Endothelial cell of umbilical vein (primary cell): ENCODE results near the gene NSUN7. TPM values are rescaled to one million over a fixed set of nuclear protein-coding genes. Genes with fewer than 3 reads are reported as not detected.

ENCODE experiments used
- BruUV-seq: library from RNA; stranded (reverse); fragments of 400-500 nt; replicated peaks from 2 replicates; lab custom pipeline; 2021; lab: Mats Ljungman, UMichigan
- CTCF ChIA-PET: fragments of 300-600, 350-600 bp; sonication (Branson Sonifier 250); formaldehyde crosslinking; loops from one replicate; lab custom pipeline; 2021; ENCODE audit warnings: antibody characterized with exemption, inconsistent platforms; lab: Charles Lee
- POLR2A ChIA-PET: fragments of 300-600, 350-600 bp; sonication (Branson Sonifier 250); formaldehyde crosslinking; loops from one replicate; lab custom pipeline; 2021; ENCODE audit warnings: antibody characterized with exemption, inconsistent platforms; lab: Charles Lee
- DNase-seq: peaks from one replicate; pipeline ENCODE4 v3.0.0-alpha.2; 2011; ENCODE audit warnings: low read depth, low spot score
- FAIRE-seq: peaks from 2 replicates; lab custom pipeline; 2011; peaks lifted over from hg19 to GRCh38; lab: Jason Lieb, UNC
- H2AFZ ChIP-seq: 2 replicates; pipeline ENCODE4 v1.6.0; 2012; ENCODE audit warnings: low read depth, low read length, control low read depth, inconsistent platforms
- H3K27ac ChIP-seq: 2 replicates; pipeline ENCODE4 v1.5.1; 2011; ENCODE audit warnings: low read depth, mild to moderate bottlenecking, control low read depth, low read length, moderate library complexity; ENCODE audit not compliant: insufficient read depth
- H3K27me3 ChIP-seq, 2 experiments: 2 replicates each; pipeline versions ENCODE4 v1.6.0 to v1.6.1; 2011; ENCODE audit warnings: low read length in 2 of 2, mixed read lengths in 1 of 2; ENCODE audit not compliant: control insufficient read depth in 2 of 2, insufficient read depth in 2 of 2
- H3K36me3 ChIP-seq, 2 experiments: 2 replicates in 1 of 2; 3 replicates in 1 of 2; pipeline ENCODE4 v1.5.1; 2011; ENCODE audit warnings: low read length in 2 of 2, mild to moderate bottlenecking in 1 of 2, moderate library complexity in 1 of 2; ENCODE audit not compliant: control insufficient read depth in 2 of 2, insufficient read depth in 2 of 2; ENCODE audit errors: extremely low read depth in 1 of 2
- H3K4me1 ChIP-seq: 3 replicates; pipeline ENCODE4 v1.5.1; 2011; ENCODE audit warnings: mild to moderate bottlenecking, low read length; ENCODE audit not compliant: control insufficient read depth, insufficient read depth; ENCODE audit errors: extremely low read depth
- H3K4me2 ChIP-seq: 2 replicates; pipeline ENCODE4 v1.6.1; 2011; ENCODE audit warnings: low read length, control low read depth, mixed read lengths; ENCODE audit not compliant: insufficient read depth
- H3K4me3 ChIP-seq, 3 experiments: fragments of 200-600 bp in 1 of 3; sonication (generic), shearing (Covaris generic) in 1 of 3; replicated peaks in 1 of 3; 2 replicates each; pipeline ENCODE4 v1.5.1; 2011 to 2016; ENCODE audit warnings: control low read depth in 3 of 3, low read length in 3 of 3, mild to moderate bottlenecking in 2 of 3, inconsistent platforms in 1 of 3, low read depth in 1 of 3, moderate library complexity in 1 of 3; ENCODE audit not compliant: insufficient read depth in 1 of 3
- H3K79me2 ChIP-seq: 2 replicates; pipeline ENCODE4 v1.6.0; 2012; ENCODE audit warnings: low read length, inconsistent platforms; ENCODE audit not compliant: control insufficient read depth, insufficient read depth
- H3K9ac ChIP-seq: replicated peaks from 2 replicates; pipeline ENCODE3; 2011; ENCODE audit warnings: low read length, control low read depth; ENCODE audit not compliant: insufficient read depth; ENCODE audit errors: extremely low read depth
- H3K9me1 ChIP-seq: replicated peaks from 3 replicates; pipeline ENCODE4 v1.6.0; 2011; ENCODE audit warnings: mild to moderate bottlenecking, low read length; ENCODE audit not compliant: control insufficient read depth, insufficient read depth; ENCODE audit errors: extremely low read depth
- H3K9me3 ChIP-seq: replicated peaks from 2 replicates; pipeline ENCODE4 v1.5.1; 2012; ENCODE audit warnings: low read length, inconsistent platforms; ENCODE audit not compliant: control insufficient read depth, insufficient read depth
- H4K20me1 ChIP-seq: replicated peaks from 2 replicates; pipeline ENCODE3; 2011; ENCODE audit warnings: mild to moderate bottlenecking, low read length; ENCODE audit not compliant: control insufficient read depth, insufficient read depth; ENCODE audit errors: extremely low read depth
- CTCF ChIP-seq, 2 donors: IDR thresholded peaks; 1 replicate in 1 of 2; 2 replicates in 1 of 2; pipeline ENCODE4 v1.5.1; 2011; ENCODE audit warnings: low read length in 2 of 2, mild to moderate bottlenecking in 2 of 2, moderate library complexity in 2 of 2, control low read depth in 1 of 2, inconsistent platforms in 1 of 2, low read depth in 1 of 2; ENCODE audit not compliant: insufficient read depth in 1 of 2; ENCODE audit errors: extremely low read depth in 1 of 2
- EZH2 ChIP-seq: IDR thresholded peaks from 2 replicates; pipeline ENCODE4 v1.6.1; 2012; ENCODE audit warnings: borderline replicate concordance, low read depth, mild to moderate bottlenecking, moderate library complexity, low read length, inconsistent platforms; ENCODE audit not compliant: severe bottlenecking
- FOS ChIP-seq: IDR thresholded peaks from 2 replicates; pipeline ENCODE4 v1.6.1; 2011; ENCODE audit warnings: mild to moderate bottlenecking, low read length, moderate library complexity, borderline replicate concordance; ENCODE audit not compliant: insufficient read depth
- GATA2 ChIP-seq: IDR thresholded peaks from 2 replicates; pipeline ENCODE4 v1.7.0; 2011; ENCODE audit warnings: low read depth, mild to moderate bottlenecking, moderate library complexity, mixed read lengths, low read length; ENCODE audit not compliant: insufficient read length, insufficient read depth
- JUN ChIP-seq: IDR thresholded peaks from 2 replicates; pipeline ENCODE4 v1.6.1; 2011; ENCODE audit warnings: borderline replicate concordance, low read depth; ENCODE audit not compliant: insufficient read length, insufficient read depth
- MYC ChIP-seq: IDR thresholded peaks from one replicate; pipeline ENCODE4 v1.6.1; 2011; ENCODE audit warnings: mild to moderate bottlenecking, low read depth, low read length
- POLR2AphosphoS5 ChIP-seq: IDR thresholded peaks from 2 replicates; pipeline ENCODE4 v1.6.1; 2012; ENCODE audit warnings: low read depth, mild to moderate bottlenecking, control low read depth, low read length, moderate library complexity; ENCODE audit not compliant: insufficient read depth
- dilution Hi-C: fragments of 300-500 bp; cut with MboI; formaldehyde crosslinking; loops from one replicate; pipeline ENCODE4 v1.15.0; 2019; ENCODE audit warnings: low sequenced_read_pairs; ENCODE audit not compliant: extremely low pct_ligation_motif_present
- intact Hi-C: fragments of 100-400 bp; cut with micrococcal nuclease; formaldehyde crosslinking; loops from one replicate; pipeline ENCODE4 v1.10.0; 2022
- polyA plus RNA-seq, 4 experiments: library from polyadenylated mRNA; depleted of rRNA in 3 of 4; stranded (reverse) in 3 of 4; unstranded in 1 of 4; fragments of >200 nt; gene quantifications; 2 replicates each; pipeline versions ENCODE4 v1.2.1 to v1.2.3, GENCODE V29; 2011 to 2012; ENCODE audit warnings: missing spikeins in 1 of 4
- total RNA-seq: library from RNA; stranded (reverse); gene quantifications from 2 replicates; pipeline ENCODE4 v1.2.3, GENCODE V29; 2021
- TF ChIP-seq, protein P1 (sequence below): IDR thresholded peaks from 2 replicates; pipeline ENCODE4 v1.6.1; 2011; ENCODE audit not compliant: insufficient read depth, insufficient read length

NSUN7 gene
- total and polyA plus RNA-seq, 2 donors (not counting 3 experiments of a cell fraction or from before 2014, with no cell fraction given): 0.03 to 0.20 TPM

GRCh38 chr4:40828661-40829060 lies 78.9 kb downstream of the NSUN7 start:
- FAIRE-seq (no peak), DNase-seq (no peak)
- no peak overlapping the region for H3K9ac ChIP-seq
- no peak overlapping the region for H3K4me2 ChIP-seq
- no peak overlapping the region for H3K27ac ChIP-seq
- TF ChIP-seq POLR2AphosphoS5 (no peak), EZH2 (no peak), CTCF (IDR thresholded peaks at IDR 0.05; ENCODE audit: extremely low read depth in 1 of 2, insufficient read depth in 1 of 2, low read depth in 1 of 2, low read length in 2 of 2) (no peak), FOS (no peak), JUN (no peak), GATA2 (no peak), MYC (no peak)
- TF ChIP-seq, protein P1, sequence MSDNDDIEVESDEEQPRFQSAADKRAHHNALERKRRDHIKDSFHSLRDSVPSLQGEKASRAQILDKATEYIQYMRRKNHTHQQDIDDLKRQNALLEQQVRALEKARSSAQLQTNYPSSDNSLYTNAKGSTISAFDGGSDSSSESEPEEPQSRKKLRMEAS: no peak
- POLR2A ChIA-PET: no interaction called here
- dilution Hi-C loops (no loop called here), intact Hi-C loops (no loop called here)
- CTCF ChIA-PET: interaction anchor here (1.1 kb wide), 1 partner anchor 13 kb away, joined by 3 read pairs; no protein-coding TSS in a partner anchor
- no peaks in the 10 kb centered on the region for H3K9me3 ChIP-seq
- no peaks in the 10 kb centered on the region for H3K9me1 ChIP-seq
- H3K4me3 ChIP-seq: no peak overlapping the region
- no peaks in the 10 kb centered on the region for H4K20me1 ChIP-seq
- H3K4me1 ChIP-seq: no peaks in the 10 kb centered on the region
- H3K27me3 ChIP-seq: no peaks in the 10 kb centered on the region
- no peak overlapping the region for H2AFZ ChIP-seq
- peaks cover 14 to 28% of the 10 kb centered on the region in 2 experiments for H3K36me3 ChIP-seq
- H3K79me2 ChIP-seq: no peaks in the 10 kb centered on the region
- BruUV-seq: no TSS peak
